HS-27A (cell line): ENCODE measurements around the gene SYTL2.
"Not testable (repeated sequence)": the region's sequence is repeated elsewhere in the genome, so short reads cannot be mapped to it uniquely, and the experiment has no call there.

Experiments used
- DNase-seq: peaks from one replicate; pipeline ENCODE4 v3.0.0-alpha.2; 2012; ENCODE audit warnings: low read depth, missing footprints

SYTL2 gene

DNA sequence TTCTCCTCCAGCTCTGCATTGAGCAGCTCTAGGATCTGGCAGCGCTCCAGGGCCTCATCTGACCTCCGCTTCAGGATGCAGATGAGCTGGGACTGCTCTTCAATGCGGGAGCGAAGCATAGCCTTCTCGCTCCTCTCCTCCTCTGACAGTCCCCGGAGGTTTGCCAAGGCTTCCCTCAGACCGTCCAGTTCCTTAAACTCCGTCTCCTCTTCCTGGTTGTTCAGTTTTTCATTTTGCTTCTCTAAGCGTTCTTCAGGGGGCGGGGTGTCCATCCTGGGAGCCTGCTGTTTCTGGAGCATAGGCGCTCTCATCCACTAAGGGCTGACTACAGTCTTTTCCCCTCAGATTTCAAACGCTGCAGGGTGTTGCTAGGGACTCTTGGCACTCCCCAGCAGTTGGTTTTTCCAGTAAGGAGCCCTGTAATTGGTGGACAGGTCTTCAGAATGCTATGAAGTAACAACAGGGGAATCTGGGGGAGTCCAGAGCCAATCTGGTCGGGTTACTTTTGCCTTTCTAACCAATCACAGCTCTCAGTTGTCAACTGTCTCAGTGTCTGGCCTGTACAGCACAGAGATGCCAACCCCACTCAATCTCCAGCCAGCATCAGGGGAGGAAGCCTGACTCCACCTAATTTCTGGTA lies 125.0 kb downstream of the SYTL2 start, which contains the start of gene CCDC89:
CCDC89 (minus strand) TSS at position 376 of the 640 bp plus-strand sequence; CDS start at position 311, 65 bp downstream.
- DNase-seq = no peak

DNA sequence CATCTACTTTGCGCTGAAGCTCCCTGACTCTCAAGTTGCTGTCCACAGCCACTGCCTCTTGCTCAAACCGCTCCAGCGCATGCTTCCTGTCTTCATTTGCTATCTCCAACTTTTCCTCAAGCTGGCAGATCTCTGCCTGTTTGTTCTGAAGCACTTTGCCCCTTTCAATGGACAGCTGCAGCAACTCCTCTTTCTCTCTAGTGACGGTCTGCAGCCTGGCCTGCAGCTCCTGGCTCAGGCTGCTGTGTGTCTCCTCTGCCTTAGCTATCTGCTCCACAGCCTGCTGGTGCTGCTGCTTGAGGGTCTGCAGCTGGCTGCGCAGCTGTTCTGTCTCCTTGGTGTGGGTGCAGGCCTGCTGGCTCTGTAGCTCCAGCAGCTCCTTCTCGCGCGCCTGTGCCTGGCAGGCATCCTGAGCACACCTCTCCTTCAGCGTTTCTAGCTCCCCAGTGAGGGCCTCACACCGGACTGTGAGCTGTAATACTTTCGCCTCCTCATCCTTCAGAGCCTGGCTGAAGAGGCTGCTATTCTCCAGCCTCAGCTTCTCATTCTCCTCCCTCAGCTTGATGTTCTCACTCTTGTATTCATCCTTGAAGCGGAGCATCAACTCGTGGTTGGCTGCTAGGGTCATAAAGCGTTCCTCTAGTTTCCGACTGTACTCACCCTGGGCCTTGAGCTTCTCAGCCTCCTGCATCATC lies 125.7 kb downstream of the SYTL2 start:
- no peak for DNase-seq

DNA sequence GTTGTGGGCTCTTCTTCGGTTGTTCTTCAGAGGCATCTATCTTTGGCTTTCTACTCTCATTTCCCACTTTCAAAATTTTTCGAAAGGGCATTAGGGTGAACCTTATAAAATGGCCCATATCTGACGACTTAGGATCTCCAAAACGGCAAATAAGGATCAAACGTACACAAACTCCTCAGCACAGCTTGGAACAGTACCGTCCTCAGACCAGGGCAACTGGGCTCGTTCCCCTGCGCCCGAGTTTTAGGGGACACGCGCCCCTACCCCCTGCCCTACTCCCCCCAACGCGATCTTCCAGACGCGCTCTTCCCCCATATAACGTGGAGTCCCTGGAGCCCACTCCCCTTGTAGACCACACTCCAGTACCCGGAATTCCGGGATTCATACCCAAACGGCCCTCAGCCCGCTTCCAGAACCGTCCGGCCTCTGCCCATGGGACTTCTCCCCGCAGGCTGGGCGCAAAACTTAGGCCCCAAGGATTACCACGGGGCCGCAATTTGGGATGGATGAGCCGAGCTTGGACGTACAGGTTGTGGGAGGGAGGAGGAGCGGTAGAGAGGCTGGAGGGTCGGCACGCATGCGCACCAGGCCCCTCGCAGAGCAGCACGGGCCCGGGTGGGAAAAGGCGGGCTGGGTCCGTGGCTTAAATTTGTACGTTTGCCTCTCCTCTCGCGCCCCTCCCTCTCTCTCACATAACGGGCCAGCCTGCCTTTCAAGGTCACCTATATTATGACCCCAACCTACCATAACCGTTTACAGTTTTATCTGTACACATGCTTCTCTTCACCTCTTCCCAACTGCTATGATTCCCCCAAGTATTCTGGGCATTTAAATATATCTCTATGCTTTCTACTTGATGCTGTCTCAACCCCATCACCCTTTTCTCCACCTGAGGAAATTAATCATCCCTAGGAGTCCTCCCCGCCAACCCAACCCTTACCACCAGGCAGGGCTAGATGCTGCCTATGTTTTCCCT lies 128.3 kb downstream of the SYTL2 start:
- DNase-seq = no peak

DNA sequence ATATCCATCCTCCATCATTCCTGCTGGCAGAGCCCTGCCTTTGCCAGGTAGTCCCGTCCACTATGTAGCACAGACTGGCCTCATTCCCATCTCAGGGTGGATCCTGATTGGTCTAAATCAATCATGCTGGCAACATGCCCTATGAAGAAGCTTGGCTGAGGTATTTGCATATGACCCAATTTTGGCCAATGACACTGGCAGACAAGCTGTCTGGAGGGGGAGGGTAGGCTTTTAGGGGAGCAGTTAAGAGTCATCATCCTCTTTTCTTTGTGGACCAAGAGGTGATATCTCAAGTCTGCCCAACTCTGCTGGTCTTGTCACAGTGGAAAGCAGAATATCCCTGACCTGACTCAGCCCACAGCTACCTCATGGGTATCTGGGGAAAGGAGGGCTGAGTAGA lies 130.0 kb downstream of the SYTL2 start:
- DNase-seq = no peak

DNA sequence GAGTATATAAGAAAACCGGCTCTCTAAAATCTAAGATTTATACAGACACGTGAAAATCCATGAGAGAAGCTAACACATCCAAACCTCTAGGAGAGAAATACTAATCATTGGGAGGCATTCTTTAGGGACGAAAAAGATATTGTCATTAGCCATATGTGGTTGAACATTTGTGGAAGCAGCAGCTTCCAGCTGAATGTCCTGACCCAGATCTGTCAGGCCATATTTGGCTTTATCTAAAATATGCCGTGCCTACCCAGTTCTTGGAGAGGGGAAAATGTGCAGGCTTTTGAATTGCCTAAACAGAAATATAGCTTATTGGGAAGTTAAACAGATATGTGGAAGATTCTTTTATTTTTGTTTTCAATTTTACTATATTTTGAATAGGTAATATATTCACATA lies 131.4 kb downstream of the SYTL2 start:
- no peak for DNase-seq

DNA sequence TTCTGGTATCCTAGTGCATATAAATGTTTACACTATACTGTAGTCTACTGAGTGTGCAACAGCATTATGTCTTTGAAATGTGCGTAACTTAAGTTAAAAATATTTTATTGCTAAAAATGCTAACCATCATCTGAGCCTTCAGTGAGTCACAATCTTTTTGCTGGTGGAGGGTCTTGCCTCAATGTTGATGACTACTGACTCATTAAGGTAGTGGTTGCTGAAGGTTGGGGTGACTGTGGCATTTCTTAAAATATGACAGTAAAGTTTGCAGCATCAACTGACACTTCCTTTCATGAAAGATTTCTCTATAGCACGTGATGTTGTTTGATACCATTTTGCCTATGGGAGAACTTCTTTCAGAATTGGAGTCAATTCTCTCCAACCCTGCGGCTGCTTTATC lies 137.5 kb downstream of the SYTL2 start:
- DNase-seq = no peak

DNA sequence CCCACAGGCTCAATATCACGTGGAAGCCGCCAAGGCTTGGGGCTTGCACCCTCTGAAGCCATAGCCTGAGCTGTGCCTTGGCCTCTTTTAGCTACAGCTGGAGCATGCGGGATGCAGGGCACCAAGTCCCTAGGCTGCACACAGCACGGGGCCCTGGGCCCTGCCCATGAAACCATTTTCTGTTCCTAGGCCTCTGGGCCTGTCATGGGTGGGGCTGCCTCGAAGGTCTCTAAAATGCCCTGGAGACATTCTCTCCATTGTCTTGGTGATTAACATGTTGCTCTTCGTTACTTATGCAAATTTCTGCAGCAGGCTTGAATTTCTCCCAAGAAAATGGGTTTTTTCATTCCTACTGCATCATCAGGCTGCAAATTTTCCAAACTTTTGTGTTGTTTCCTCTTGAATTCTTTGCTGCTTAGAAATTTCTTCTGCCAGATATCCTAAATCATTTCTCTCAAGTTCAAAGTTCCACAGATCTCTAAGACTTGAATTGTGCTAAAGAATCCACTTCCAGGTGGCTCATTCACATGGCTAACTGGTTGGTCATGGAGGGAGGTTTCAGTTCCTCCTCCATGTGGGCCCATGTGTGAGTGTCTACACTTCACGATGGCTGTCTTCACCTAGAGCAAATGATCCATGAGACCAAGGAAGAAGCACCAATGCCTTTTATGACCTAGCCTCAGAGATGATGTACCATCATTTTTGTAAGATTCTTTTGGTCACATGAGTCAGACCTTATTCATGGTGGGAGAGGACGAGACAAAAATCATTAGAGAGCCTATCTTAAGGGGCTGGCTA lies 138.6 kb downstream of the SYTL2 start:
- no peak for DNase-seq

DNA sequence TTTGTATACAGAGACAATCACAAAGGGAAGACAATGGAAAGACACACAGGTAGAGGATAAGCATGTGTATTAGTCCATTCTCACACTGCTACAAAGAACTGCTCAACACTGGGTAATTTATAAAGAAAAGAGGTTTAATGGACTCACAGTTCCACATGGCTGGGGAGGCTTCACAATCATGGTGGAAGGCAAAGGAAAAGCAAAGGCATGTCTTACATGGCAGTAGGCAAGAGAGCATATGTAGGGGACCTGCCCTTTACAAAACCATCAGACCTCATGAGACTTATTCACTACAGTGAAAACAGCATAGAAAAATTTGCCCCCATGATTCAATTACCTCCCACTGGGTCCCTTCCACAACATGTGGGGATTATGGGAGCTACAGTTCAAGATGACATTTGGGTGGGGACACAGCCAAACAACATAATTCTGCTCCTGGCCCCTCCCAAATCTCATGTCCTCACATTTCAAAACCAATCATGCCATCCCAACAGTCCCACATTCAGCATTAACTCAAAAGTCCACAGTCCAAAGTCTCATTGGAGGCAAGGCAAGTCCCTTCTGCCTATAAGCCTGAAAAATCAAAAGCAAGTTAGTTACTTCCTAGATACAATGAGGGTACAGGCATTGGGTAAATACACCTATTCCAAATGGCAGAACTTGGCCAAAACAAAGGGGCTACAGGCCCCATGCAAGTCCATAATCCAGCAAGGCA lies 139.8 kb downstream of the SYTL2 start:
- DNase-seq = not testable (repeated sequence)

DNA sequence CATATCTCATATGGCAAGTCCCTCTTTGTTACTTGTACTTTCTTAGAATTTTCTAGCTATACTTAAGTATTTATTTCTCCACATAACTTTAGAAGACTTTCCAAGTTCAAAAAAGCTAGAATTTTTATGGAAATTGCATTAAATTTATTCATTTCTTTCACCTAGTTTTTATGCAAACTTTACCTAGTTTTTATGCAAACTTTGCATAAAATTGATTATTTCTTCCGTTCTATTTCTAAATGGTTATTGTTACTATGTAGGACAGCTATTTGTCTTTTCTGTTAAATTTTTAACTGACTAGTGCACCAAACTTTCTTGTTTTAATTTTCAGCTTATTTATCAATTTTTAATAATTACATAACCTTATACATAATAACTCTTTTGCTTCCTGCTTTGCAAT lies 142.8 kb downstream of the SYTL2 start:
- DNase-seq = no peak

DNA sequence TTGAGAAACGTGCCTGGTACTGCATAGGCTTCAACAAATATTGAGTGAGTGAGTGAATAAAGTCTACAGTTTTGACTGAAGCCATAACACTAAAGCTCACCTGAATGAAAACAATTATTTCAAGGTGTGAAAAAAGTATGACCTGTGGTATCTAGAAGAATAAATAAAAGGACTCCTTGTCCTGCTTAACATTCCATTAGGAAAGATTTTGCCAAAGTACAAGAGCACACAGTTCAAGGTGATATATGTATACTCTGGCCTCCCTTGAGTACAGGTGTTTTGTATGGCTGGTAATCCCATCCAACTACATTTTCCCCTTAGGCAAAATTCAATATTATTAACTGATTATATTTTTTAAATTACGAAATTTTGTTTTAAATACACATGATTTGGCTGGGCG lies 144.3 kb downstream of the SYTL2 start:
- no peak for DNase-seq

DNA sequence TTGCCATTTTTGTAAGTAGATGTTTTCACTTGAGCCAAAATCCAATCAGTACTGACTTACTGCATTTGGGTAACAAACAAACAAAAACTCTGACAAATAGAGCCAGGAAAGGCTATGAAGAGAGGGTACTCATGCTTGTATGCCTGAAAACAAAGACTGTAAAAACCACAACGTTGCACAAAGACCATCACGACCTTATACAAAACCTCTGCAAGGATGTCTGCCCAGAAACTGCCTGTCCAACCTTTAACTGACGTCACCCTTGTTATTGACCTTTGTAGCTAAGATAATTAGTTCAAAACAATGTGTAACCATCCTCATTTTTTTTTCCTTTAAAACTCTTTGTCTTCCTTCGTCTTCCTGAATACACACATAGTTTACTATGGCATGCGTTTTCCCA lies 145.2 kb downstream of the SYTL2 start:
- DNase-seq = no peak

DNA sequence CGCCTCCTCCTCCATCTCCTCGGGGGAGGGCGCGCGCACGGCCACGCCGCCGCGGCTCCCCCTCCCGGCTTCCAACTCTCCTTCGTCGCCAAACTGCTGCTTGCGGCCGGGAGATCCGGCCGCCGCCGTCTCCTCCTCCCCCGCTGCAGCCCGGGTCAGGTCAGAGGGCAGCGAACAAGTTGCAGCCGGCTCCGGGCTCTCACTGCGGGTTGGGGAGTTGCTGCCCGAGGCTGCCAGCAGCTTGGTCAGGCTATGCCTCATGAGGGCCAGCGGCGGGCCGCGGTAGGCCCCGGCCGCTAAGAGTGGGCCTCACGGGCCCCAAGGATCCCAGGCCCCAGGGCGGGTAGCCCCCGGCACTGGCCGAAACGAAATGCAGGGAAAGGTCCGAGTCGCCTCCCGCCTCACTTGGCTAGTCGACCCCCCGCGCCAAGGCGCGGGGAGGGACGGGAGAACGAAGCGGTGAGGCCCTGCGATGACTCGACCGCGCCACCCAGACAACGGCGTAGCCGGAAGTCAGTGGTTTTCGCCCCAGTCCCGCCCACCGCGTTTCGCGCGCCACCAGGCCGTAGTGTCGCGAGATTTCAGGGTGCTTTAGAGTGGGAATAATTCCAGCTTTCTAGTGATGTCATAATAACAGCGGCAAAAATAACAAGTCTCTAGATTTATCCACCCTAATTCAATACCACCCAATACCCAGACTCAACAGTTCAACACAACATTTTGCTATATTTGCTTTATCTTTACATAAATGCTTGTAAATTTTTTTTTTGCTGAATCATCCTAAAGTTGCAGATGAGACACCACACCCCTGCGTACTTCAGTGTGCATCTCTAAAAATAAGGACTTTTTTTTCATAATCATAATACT lies 146.1 kb downstream of the SYTL2 start, which contains the start of gene CREBZF:
CREBZF (minus strand) TSS at position 515 of the 867 bp plus-strand sequence; CDS start at position 261, 254 bp downstream.
- peak; percentile 90 for DNase-seq

DNA sequence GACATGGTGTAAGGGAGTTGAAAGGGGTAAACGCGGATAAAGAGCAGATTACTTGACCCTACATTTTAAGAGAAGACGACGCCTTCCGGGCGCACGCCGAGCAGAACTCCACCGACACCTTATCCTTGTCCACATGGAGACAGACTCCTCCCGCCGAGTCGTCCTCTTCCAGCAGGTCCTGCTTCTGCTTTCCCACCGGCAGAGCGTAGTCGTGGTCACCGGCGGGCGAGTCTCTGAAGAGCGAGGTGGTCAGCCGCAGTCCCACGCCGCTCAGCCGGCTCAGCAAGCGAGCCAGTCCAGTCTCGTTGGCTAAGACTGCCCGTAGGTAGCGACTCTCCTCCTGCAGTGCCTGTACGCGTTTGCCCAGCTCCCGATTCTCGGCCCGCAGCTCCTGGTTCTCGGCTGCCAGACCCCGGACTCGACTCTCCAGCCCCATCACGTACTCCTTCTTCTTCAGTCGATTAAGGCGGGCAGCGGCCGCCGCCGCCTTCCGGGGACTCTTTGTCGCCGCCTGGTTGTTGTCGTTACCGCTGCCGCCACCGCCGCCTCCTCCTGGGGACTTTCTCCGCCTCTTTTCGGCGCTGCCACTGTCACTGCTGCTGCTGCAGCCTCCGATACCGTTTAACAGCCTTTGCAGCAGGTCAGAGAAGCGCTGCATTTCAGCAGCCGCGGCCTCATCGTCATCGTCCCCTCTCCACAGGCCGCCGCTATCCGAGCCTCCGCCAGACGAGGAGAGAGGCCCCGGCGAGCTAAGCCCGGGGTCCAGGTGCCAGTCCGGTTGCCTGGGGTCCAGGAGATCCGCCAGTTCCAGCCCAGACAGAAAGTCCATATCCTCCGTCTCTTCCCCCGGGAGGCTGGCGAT lies 147.0 kb downstream of the SYTL2 start:
- DNase-seq = peak; percentile 39

DNA sequence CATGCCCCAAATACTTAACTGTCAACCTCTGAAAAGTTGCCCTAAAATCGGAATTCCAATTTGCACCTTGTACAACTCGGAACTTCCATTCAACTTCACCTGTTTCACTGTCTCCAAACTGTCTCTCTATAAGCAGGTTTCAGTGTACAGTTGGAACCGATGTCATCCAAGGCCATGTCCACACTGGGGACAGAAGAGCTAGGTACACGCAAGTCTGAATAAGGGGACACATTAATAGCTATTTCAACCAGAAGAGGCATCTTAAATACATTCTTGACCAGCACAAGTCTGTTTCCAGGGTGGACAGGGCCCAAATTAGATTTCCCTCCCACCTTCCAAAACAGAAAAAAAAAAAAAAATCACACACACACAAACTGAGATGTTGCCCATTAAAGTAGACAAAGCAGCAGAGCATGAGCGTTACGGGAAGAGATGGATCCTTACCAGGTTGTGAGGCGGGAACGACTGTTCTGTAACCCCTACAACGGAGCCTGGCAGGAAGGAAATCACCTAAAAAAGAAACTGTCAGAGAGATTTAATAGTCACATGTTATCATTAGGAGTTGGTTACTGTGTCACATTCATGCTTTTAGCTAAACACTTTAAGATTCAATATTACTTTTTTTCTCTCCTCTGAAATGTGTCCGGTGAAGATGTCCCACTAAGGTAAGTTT lies 147.7 kb downstream of the SYTL2 start:
- DNase-seq = no peak

DNA sequence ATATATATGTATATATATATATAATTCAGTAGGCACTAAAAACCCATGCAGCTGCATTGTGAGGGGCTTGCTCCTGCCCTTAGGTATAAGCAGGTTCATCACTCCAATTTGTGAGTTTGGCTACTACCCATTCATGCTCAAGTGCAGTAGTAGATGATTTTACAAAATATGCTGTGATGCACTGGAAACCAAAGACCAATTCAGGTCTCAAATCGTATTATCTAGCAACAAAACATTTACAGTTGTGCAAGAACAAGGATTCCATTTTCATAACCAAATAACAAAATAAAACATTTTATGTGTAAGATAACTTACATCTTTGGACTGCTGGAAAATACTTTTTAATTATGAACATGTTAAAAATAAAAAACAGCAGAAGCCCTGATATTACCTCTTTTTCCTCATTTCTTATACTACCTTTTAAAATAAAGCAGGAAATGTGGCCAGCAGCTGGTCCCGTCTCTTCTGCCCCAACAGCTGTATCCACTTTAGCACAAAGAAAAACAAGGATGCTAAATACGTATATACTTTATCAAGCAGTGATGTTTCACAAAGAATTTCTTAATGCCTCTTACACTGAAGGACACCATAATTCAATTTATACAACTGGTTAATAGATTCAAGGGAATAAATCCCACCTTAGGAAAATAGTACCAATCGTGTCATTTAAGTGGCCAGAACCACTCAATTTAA lies 148.8 kb downstream of the SYTL2 start:
- DNase-seq = no peak

DNA sequence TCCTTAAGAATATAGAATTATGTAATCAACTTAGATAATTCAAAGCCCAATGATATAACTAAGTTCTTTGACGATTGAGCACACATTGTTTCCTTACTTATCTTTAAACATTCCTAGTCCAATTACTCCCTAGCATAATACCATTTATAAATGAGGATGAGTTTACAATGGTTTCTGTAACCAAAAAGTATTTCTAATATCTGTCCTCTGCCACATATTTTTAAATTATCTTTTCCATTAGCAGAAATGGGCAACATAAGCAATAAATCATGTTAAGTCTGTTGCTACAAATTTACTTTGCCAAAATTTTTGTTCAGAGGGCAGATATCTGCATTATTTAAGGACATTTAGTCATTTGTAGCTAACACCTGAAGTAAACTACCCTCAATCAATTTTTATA lies 152.8 kb downstream of the SYTL2 start:
- no peak for DNase-seq

DNA sequence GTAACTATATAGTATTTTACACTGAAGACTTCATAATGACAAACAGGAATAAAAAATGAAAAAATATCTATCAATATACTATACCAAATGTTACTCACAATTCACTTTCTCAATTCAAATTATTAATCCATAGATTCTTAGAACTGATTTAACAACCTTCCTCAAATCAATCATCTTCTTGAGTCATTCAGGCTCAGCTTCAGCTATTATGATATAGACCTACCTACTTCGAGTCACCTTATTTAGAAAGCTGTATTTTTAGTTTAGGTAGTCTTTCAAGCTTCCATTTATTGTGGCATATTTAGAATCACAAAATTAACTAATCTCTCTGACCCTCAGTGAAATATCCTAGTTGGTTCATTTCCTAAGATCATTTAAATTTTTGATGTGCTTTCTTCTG lies 154.2 kb downstream of the SYTL2 start:
- no peak for DNase-seq

DNA sequence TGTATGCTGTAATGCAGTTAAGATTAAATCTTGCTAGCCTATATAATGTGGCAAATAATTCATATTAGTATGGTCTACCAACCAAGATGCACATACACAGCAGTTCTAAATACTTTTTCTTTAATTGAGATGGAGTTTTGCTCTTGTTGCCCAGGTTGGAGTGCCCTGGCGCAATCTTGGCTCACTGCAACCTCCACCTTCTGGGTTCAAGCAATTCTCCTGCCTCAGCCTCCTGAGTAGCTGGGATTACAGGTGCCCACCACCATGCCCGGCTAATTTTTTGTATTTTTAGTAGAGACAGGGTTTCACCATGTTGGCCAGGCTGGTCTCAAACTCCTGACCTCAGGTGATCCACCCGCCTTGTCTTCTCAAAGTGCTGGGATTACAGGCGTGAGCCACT lies 156.6 kb downstream of the SYTL2 start:
- not testable (repeated sequence) for DNase-seq
